ENCODE measurements around the gene GPR52.
"Not testable (repeated sequence)": the region's sequence is repeated elsewhere in the genome, so short reads cannot be mapped to it uniquely, and the experiment has no call there.

The GPR52 gene, protein sequence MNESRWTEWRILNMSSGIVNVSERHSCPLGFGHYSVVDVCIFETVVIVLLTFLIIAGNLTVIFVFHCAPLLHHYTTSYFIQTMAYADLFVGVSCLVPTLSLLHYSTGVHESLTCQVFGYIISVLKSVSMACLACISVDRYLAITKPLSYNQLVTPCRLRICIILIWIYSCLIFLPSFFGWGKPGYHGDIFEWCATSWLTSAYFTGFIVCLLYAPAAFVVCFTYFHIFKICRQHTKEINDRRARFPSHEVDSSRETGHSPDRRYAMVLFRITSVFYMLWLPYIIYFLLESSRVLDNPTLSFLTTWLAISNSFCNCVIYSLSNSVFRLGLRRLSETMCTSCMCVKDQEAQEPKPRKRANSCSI

DNA sequence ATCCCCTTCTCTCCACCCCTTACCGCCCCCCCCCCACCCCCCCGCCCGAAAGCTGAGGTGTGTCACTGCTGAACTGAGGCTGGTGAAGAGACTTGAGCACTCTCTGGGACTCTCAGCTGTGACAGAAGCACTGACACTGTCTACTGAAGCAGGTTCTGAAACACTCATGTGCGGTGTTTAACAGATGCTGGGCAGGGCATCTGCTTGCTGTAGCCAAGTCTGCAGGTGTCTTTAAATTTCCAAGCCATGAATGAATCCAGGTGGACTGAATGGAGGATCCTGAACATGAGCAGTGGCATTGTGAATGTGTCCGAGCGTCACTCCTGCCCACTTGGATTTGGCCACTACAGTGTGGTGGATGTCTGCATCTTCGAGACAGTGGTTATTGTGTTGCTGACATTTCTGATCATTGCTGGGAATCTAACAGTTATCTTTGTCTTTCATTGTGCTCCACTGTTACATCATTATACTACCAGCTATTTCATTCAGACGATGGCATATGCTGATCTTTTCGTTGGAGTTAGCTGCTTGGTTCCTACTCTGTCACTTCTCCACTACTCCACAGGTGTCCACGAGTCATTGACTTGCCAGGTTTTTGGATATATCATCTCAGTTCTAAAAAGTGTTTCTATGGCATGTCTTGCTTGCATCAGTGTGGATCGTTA, at the start of gene GPR52:
Gene GPR52 (plus strand): TSS at position 99 of the 665 bp plus-strand sequence. CDS start 148 bp downstream, at position 247.
- no peak for DNase-seq (ENCODE audit: low read depth in 3 of 3)

DNA sequence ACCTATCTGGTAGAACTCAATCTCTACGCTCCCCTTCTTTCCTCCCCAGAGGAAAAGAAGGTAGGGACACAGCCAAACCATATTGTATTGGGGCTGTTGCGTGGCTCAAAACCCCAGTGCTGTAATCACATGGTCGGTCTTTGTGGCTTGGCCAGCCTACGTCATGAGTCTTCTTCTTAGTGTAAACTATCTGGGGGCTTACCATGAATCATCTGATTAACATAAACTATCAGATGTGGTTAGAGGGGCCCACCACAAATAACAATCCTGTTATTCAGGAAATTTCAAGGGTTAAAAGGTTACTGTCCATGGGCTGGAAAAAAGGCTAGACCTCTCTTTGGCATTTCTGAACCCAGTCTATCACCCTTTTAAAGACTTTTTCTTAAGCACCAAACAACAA, 49.5 kb upstream of the GPR52 start:
- DNase-seq (ENCODE audit: low read depth in 3 of 3) = no peak

DNA sequence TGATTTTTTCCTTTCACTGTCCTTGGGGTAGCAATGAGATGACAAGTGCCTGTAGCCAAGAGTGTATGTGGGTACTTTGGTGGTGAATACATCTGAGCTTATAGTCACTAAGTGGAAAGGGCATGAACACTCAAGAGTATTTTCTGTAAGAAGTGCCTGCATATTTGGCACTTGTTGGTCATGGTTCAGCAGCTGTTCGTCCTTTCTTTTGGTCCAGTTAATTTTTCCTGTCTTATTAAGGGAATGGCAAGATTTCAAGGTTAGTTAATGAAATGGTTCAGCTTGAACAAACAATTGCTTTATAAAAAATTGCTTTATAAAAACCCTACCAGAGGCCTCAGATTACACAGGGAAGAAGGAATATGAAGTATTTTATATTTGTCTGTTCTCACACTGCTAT, 48.6 kb upstream of the GPR52 start:
- DNase-seq (ENCODE audit: low read depth in 3 of 3) = no peak

- no peak for DNase-seq (ENCODE audit: low read depth in 3 of 3)
Observed at GRCh38 chr1:174401075-174401474, 46.7 kb upstream of the GPR52 start.

GRCh38 chr1:174405219-174405618, 42.5 kb upstream of the GPR52 start:
- no peak for DNase-seq (ENCODE audit: low read depth in 3 of 3)

DNA sequence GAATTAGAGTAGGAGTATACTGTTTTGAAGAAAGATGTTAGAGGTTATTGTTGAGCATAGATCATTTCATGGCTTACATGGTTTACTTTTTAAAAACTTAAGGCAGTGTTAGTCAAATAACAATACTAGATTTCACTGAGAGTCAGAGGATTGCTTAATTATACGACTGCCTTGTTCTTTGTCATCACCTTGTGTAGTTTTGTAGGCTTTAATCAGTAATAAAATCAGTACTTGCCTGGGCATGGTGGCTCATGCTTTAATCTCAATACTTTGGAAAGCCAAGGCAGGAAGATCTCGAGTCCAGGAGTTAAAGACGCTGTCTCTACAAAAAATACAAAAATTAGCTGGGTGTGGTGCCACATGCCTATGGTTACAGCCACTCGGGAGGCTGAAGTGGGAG, 41.3 kb upstream of the GPR52 start:
- DNase-seq (ENCODE audit: low read depth in 3 of 3) = no peak

DNA sequence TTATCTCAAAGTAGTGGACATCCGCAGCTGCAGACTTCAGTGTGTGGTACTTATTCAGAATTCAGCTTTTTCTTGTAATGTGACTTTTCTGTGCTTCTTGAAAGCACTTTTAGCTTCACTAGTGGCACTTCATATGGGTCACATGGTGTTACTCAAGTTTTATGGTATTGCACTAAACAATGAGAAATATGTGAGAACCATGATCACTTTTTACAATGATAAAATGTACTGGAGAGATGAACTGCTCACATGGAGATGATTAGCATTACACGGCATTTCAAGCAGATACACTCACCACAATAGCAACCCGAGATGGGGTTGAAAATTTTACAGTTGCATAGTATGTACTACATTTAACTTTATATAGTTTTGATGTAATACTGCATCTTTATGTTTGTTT, 40.1 kb upstream of the GPR52 start:
- no peak for DNase-seq (ENCODE audit: low read depth in 3 of 3)

DNA sequence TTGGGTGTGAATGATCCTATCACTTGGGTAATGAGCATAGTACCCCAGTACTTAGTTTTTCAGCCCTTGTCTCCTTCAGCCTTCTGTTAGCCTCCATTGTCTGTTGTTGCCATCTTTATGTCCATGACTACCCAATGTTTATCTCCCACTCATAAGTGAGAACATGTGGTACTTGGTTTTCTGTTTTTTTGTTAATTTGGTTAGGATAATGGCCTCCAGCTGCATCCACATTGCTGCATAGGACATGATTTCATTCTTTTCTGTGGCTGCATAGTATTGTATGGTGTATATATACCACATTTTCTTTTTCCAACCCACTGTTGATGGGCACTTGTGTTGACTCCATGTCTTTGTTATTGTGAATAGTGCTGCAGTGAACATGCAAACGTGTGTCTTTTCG, 39.6 kb upstream of the GPR52 start:
- DNase-seq (ENCODE audit: low read depth in 3 of 3) = no peak

DNA sequence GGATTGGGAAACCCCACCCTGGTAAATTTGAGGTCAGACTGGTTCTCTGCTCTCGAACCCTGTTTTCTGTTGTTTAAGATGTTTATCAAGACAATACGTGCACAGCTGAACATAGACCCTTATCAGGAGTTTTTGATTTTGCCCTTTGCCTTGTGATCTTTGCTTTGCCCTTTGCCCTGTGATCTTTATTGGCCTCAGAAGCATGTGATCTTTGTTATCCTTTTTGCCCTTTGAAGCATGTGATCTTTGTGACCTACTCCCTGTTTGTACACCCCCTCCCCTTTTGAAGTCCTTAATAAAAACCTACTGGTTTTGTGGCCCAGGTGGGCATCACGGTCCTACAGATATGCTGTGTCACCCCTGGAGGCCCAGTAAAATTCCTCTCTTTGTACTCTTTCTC, 38.0 kb upstream of the GPR52 start:
- DNase-seq (ENCODE audit: low read depth in 3 of 3) = not testable (repeated sequence)

DNA sequence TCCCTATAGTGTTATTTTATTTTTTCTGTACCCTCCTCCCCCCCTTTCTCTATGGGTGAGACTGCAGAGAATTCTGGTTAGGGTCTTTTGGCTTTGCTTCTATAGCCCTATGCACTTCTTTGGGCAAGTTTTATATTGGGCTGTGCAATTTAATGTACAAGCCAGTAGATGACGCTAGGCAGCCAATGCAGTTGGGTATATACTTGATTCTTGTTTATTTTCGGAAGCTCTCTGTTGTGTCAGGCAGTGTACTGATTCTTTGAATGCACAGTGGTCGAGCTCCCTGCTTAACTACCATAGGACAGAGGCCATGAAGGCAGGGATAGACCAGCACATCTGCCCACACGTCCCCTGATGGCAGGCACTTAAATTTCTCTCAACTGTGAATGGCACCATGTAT, 34.1 kb upstream of the GPR52 start:
- no peak for DNase-seq (ENCODE audit: low read depth in 3 of 3)

GRCh38 chr1:174414203-174414602, 33.6 kb upstream of the GPR52 start:
- DNase-seq (ENCODE audit: low read depth in 3 of 3) = no peak

- no peak for DNase-seq (ENCODE audit: low read depth in 3 of 3)
Observed at GRCh38 chr1:174415506-174415905, 32.3 kb upstream of the GPR52 start.

DNA sequence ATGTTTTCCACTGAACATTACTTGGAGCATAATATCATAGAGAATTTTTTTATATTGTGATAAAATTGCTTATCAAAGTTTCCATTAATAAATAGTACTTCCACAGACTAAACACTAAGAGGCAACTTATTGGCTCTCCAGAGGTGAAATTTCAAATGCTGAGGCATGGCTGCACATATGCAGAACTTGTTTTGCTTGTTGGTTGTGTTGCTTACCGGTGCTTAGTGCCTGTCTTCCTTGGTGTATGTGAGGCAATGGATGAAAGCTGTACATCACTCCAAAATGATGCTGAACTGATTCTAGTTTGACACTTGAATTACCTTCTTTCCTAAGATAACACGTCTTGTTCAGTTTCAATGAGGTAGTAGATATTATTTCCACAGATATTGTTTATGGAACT, 29.8 kb upstream of the GPR52 start:
- DNase-seq (ENCODE audit: low read depth in 3 of 3) = no peak

DNA sequence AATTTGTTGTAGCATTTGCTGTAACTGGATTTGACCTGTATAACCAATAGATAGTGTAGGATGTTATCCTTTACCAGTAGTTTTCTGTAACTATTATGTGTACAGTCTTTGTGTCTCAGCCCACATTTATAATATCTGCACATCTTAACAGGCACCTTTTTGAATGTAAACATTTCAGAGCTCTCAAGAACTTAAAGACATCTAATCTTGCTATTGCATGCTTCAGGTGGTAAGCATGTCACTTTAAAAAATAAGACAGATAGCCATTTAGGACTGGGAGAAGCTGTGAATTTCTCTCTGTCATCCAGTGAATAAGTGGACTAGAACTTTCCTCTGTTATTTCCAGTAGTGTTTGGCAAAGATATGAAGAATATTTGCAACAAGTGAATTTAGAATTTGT, 22.6 kb upstream of the GPR52 start:
- DNase-seq (ENCODE audit: low read depth in 3 of 3) = no peak

DNA sequence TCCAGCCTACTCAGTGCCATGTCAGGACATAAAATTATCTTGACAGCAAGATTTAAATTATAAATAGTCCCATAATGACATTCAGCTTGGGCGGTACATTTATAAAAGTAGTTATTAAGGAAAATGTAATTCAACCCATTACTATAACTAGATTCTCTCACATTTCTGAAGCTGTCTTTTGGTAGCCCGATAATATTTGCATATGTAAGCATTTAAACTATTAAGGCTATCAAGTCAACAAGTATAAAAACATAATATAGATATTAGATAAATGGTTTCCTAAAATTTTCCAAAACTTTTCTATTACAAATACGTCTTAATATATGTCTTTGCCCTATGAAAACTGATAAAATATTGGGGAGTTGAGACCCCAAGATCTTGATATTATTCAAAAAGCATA, 21.6 kb upstream of the GPR52 start:
- DNase-seq (ENCODE audit: low read depth in 3 of 3) = no peak

- no peak for DNase-seq (ENCODE audit: low read depth in 3 of 3)
Observed at GRCh38 chr1:174428033-174428432, 19.7 kb upstream of the GPR52 start.

DNA sequence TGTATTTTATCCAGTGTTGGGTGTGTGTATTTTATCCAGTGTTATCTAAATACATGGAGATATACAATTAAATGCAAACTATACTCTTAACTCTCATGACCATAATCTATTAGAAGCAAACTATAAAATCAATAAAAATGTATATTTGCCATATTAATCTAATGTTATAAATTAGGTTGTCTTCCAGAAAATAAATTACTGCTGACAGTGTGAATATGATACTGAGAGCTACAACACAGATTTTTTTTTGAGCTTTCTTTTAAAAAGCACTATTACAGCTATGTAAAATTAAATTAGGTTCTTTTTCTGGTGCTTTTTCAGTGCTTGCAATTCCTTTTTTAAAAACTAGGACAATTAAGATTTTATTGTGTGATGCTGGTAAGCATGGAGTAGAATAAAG, 19.0 kb upstream of the GPR52 start:
- no peak for DNase-seq (ENCODE audit: low read depth in 3 of 3)

- DNase-seq (ENCODE audit: low read depth in 3 of 3) = no peak
Observed at GRCh38 chr1:174433451-174433850, 14.3 kb upstream of the GPR52 start.

DNA sequence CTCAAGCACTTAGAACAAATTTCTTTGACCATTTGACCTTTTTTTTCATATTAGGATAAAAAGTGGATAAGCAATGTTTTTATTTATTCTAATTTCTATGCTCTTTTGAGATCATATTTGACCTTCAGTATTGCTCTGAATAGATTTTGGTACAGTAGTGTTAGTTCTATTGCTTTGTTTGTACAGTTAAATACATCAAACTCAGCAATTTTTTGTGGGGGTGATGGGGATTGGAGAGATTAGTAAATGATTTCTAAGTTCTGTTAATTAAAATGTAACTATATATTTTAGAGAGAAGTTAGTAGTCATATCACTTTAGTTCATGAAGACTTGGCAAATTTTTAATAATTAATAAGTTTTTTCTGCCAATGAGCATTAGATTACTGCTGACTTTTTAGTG, 2.4 kb upstream of the GPR52 start:
- no peak for DNase-seq (ENCODE audit: low read depth in 3 of 3)

DNA sequence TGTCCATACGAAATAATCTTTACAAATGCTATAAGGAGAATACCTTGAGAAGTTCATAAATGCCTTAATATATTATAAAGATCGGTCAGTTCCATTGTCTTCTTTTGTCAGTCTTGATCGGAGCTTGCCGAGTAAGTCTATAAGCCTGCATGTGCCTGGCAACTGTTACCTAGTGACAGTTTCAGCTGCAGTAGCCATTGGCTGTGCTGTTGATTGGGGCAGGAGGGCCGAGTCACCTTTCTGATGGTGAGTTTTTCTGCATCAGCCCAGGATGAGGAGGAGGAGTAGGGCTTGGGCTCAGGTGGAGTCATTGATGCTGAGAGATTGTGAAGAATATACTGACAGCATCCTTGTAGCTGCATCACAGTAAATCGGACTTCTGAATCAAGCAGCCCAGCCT, 1.9 kb upstream of the GPR52 start:
- DNase-seq (ENCODE audit: low read depth in 3 of 3) = no peak

DNA sequence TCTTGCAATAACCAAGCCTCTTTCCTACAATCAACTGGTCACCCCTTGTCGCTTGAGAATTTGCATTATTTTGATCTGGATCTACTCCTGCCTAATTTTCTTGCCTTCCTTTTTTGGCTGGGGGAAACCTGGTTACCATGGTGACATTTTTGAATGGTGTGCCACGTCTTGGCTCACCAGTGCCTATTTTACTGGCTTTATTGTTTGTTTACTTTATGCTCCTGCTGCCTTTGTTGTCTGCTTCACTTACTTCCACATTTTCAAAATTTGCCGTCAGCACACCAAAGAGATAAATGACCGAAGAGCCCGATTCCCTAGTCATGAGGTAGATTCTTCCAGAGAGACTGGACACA, 743 bp downstream of the GPR52 start:
- no peak for DNase-seq (ENCODE audit: low read depth in 3 of 3)

DNA sequence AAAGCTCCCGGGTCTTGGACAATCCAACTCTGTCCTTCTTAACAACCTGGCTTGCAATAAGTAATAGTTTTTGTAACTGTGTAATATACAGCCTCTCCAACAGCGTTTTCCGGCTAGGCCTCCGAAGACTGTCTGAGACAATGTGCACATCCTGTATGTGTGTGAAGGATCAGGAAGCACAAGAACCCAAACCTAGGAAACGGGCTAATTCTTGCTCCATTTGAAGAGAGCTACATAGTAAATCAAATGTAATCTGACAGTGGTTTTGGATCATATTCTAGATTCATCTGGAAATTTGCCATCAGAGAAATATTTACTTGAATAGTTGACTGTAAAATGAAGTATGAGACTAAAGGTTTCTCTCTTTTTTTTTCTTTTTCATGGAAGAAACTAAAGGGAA, 1.2 kb downstream of the GPR52 start:
- DNase-seq (ENCODE audit: low read depth in 3 of 3) = no peak

- DNase-seq (ENCODE audit: low read depth in 3 of 3) = no peak
Observed at GRCh38 chr1:174451408-174451807, 3.6 kb downstream of the GPR52 start.

DNA sequence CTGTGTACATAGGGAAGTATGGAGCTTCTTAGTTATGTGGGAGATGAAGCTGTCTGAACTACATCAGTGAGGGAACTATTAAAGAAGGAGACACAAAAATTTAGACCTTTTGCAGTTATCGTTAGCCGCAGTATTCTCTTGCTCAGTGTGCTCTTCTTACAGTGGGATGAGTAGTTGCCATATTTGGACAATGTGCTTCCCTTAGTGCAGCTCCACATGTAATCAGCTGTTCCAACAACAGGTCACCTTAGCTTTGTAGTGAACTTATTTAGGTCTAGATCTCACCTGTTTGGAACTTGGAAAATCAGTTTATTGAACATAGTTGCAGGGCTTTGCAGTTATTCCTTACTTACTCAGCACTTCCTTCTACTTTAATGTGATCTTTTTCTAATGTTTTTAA, 18.1 kb downstream of the GPR52 start:
- DNase-seq (ENCODE audit: low read depth in 3 of 3) = no peak

Measured in stimulated activated CD4-positive, alpha-beta T cell treated with anti-CD3 and anti-CD28 coated beads, TNF-alpha, amount 100 ng/mL, for 48 hours (primary cell).